Adrenal gland (tissue), 12 donors: ENCODE data around the gene RFX1. TPM values are rescaled to one million over a fixed set of nuclear protein-coding genes. Genes with fewer than 3 reads are reported as not detected.
"Not testable (repeated sequence)": the region's sequence is repeated elsewhere in the genome, so short reads cannot be mapped to it uniquely, and the experiment has no call there.

ENCODE experiments used
- DNase-seq, 7 donors: peaks; one replicate each; pipeline ENCODE4 v3.0.0-alpha.2; 2019 to 2020
- H3K27ac ChIP-seq, 5 donors: fragments of 200-600 bp; sonication (generic) in 4 of 5; 1 replicate in 3 of 5; 2 replicates in 2 of 5; pipeline versions ENCODE4 v1.5.1 to v1.8.0; 2016 to 2020; ENCODE audit warnings: mild to moderate bottlenecking in 1 of 5
- H3K27me3 ChIP-seq: fragments of 200-600 bp; 2 replicates; pipeline ENCODE4 v1.8.0; 2021
- H3K36me3 ChIP-seq, 2 donors: fragments of 200-600 bp; replicated peaks in 1 of 2; 1 replicate in 1 of 2; 2 replicates in 1 of 2; pipeline versions ENCODE4 v1.5.1 to v1.8.0; 2018 to 2022
- H3K4me1 ChIP-seq, 2 donors: fragments of 200-600 bp; replicated peaks in 1 of 2; 1 replicate in 1 of 2; 2 replicates in 1 of 2; pipeline versions ENCODE4 v1.5.1 to v1.8.0; 2018 to 2021
- H3K4me3 ChIP-seq, 4 donors: fragments of 200-600 bp; sonication (generic) in 3 of 4; one replicate each; pipeline ENCODE4 v1.5.1; 2016 to 2018
- H3K9me3 ChIP-seq, 3 donors: fragments of 200-600 bp; sonication (generic) in 1 of 3; replicated peaks in 1 of 3; 1 replicate in 2 of 3; 2 replicates in 1 of 3; pipeline versions ENCODE4 v1.5.1 to v1.8.0; 2016 to 2021
- POLR2A ChIP-seq, 2 donors: fragments of 450-650 bp; IDR thresholded peaks; one replicate each; pipeline ENCODE4 v1.6.1; 2017; ENCODE audit warnings: antibody characterized with exemption in 2 of 2, mild to moderate bottlenecking in 2 of 2, moderate library complexity in 1 of 2
- WGBS, 4 donors: extraction: QIAGEN DNeasy Blood & Tissue Kit in 2 of 4; methylation state at CpG; one replicate each; pipeline versions ENCODE4 v1.1.5 to v1.1.7; 2013 to 2017; 5-methylcytosine and 5-hydroxymethylcytosine counted together
- intact Hi-C, 2 donors: fragments of 100-400 bp; cut with DNase I; formaldehyde crosslinking; loops; one replicate each; pipeline versions ENCODE4 v1.14.1 to v1.15.0; 2022 to 2023
- polyA plus RNA-seq, 3 donors: library from polyadenylated mRNA; stranded (reverse); fragments of 200-250 nt in 2 of 3; fragments of 350-450 nt in 1 of 3; fragmentation: Illumina TruSeq in 1 of 3; extraction: RNeasy Lipid Tissue Mini Kit (QIAGEN cat#74804) in 1 of 3; gene quantifications; one replicate each; pipeline ENCODE4 v1.2.3, GENCODE V29; 2013 to 2014
- total RNA-seq, 9 donors: library from RNA; depleted of rRNA in 4 of 9; stranded (reverse); fragments of >200 nt in 4 of 9; fragments of 120-200 nt in 1 of 9; fragmentation: NEBNext Ultra II Directional in 1 of 9; extraction: Animal tissue kit (Norgen Biotek cat#: 25700) in 1 of 9; gene quantifications; one replicate each; pipeline versions ENCODE4 v1.1.0 to v1.2.4, GENCODE V29; 2013 to 2023
- TF ChIP-seq, protein P1 (sequence below), 6 experiments: fragments of 450-650 bp in 4 of 6; fragments of 200-600 bp in 2 of 6; sonication (generic) in 1 of 6; IDR thresholded peaks; 1 replicate in 5 of 6; 2 replicates in 1 of 6; pipeline versions ENCODE4 v1.5.1 to v1.8.0; 2016 to 2021; ENCODE audit warnings: antibody characterized with exemption in 6 of 6, mild to moderate bottlenecking in 2 of 6, moderate library complexity in 1 of 6
- donor health status: healthy with polysubstance abuse.
- donor health status: Bipolar disorder and iron deficiency.
- donor health status: DM: yes; HTN: yes; CAD: no.
- donor health status: DM: no; HTN: no; CAD: no.
- donor health status: DM: no; HTN: no; CAD: no.
- donor health status: DM: yes; HTN: yes; CAD: no.

The RFX1 gene
- total and polyA plus RNA-seq, 12 donors = 1.4 to 21.4 (median 7.0) TPM

DNA sequence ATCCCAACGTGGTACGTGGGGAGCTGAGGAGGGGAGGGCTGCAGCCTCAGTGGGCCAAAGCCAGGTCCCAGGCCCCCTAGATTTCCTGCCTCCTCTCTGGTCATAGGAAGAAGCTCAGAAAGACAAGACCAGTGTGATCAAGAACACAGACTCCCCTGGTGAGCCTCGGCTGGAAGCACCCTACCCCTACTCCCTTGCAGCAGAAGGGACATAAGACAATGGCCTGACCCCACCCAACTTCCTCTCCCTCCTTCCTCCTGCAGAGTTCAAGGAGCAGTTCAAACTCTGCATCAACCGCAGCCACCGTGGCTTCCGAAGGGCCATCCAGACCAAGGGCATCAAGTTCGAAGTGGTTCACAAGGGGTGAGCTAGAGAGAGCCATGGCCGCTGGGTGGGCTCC, 79.4 kb downstream of the RFX1 start:
- intact Hi-C loops = no loop called here
- peaks cover 0 to 45% of the 10 kb centered on the region in 2 donors for H3K36me3 ChIP-seq
- 47 to 88% (median 77%) methylated on average over 6 to 8 of the region's 8 CpGs for WGBS, 4 donors

DNA sequence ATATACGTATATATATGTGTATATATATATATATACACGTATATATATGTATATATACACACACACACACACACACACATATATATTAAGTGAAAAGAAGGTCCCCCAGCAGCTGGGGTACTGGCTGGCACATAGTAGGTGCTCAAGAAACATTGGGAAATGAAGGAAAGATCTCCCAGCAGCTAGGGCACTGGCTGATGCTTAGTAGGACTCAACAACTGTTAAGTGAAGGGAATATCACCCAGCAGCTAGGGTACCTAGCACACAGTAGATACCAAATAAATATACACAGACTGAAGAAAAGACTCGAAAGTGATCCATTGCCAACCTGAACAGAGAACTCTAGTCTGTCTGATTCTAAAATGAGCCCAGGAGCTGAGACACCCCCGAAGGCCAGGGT, 80.1 kb downstream of the RFX1 start:
- 87 to 90% (median 88%) methylated on average over 4 of the region's 4 CpGs for WGBS, 4 donors
- Histone ChIP-seq H3K27me3 (no peaks in the 10 kb centered on the region), H3K27ac (no peak overlapping the region), H3K4me3 (no peak overlapping the region), H3K9me3 (no peaks in the 10 kb centered on the region), H3K36me3 (peaks cover 0 to 49% of the 10 kb centered on the region in 2 donors), H3K4me1 (no peaks in the 10 kb centered on the region)
- DNase-seq = no peak
- intact Hi-C loops = no loop called here
- no peak for TF ChIP-seq POLR2A (IDR thresholded peaks at IDR 0.05)
- TF ChIP-seq, protein P1, sequence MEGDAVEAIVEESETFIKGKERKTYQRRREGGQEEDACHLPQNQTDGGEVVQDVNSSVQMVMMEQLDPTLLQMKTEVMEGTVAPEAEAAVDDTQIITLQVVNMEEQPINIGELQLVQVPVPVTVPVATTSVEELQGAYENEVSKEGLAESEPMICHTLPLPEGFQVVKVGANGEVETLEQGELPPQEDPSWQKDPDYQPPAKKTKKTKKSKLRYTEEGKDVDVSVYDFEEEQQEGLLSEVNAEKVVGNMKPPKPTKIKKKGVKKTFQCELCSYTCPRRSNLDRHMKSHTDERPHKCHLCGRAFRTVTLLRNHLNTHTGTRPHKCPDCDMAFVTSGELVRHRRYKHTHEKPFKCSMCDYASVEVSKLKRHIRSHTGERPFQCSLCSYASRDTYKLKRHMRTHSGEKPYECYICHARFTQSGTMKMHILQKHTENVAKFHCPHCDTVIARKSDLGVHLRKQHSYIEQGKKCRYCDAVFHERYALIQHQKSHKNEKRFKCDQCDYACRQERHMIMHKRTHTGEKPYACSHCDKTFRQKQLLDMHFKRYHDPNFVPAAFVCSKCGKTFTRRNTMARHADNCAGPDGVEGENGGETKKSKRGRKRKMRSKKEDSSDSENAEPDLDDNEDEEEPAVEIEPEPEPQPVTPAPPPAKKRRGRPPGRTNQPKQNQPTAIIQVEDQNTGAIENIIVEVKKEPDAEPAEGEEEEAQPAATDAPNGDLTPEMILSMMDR (IDR thresholded peaks at IDR 0.05) = no peak

More for the DNA sequence above, 79.4 kb downstream of the RFX1 start:
- no peaks in the 10 kb centered on the region for H3K27me3 ChIP-seq
- DNase-seq = no peak
- TF ChIP-seq POLR2A (IDR thresholded peaks at IDR 0.05) = no peak
- TF ChIP-seq, protein P1 (IDR thresholded peaks at IDR 0.05) = no peak
- no peaks in the 10 kb centered on the region for H3K4me1 ChIP-seq
- H3K27ac ChIP-seq = no peak overlapping the region
- no peaks in the 10 kb centered on the region for H3K9me3 ChIP-seq
- no peak overlapping the region for H3K4me3 ChIP-seq

DNA sequence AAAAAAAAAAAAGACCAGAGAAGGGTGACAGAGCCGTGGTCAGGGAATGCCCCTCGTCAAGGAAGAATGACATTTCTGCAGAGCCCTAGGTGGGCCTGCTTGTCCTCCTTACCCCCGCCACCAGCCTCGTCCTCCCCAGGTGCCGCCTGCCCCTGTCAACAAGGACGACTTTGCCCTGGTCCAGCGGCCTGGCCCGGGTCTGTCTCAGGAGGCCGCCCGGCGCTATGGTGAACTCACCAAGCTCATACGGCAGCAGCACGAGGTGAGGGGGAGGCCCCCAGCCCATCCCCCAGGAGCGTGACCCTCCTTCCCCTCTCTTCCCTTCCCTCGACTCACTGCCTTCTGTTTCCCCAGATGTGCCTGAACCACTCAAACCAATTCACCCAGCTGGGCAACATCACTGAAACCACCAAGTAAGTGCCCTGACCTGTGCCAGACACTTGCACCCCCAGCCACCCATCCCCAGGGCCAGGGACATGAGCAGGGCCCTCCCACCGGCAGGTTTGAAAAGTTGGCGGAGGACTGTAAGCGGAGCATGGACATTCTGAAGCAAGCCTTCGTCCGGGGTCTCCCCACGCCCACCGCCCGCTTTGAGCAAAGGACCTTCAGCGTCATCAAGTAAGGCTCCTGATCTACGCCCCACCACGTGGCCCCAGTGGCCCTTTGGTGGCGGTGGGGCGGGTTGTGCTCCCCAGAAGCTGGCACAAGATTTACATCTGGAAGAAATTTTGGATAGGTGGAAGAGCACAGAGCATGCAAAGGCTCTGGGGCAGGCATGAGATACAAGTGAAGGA, 82.7 kb downstream of the RFX1 start:
- no peak for DNase-seq
- no peaks in the 10 kb centered on the region for H3K9me3 ChIP-seq
- no peaks in the 10 kb centered on the region for H3K27me3 ChIP-seq
- H3K36me3 ChIP-seq = peaks cover 0 to 69% of the 10 kb centered on the region in 2 donors
- H3K27ac ChIP-seq = no peak overlapping the region
- no peak for TF ChIP-seq POLR2A (IDR thresholded peaks at IDR 0.05)
- TF ChIP-seq, protein P1 (IDR thresholded peaks at IDR 0.05) = no peak
- H3K4me3 ChIP-seq = no peak overlapping the region
- no peaks in the 10 kb centered on the region for H3K4me1 ChIP-seq
- WGBS, 4 donors = 92 to 99% (median 96%) methylated on average over 17 to 28 of the region's 28 CpGs
- intact Hi-C loops = no loop called here

DNA sequence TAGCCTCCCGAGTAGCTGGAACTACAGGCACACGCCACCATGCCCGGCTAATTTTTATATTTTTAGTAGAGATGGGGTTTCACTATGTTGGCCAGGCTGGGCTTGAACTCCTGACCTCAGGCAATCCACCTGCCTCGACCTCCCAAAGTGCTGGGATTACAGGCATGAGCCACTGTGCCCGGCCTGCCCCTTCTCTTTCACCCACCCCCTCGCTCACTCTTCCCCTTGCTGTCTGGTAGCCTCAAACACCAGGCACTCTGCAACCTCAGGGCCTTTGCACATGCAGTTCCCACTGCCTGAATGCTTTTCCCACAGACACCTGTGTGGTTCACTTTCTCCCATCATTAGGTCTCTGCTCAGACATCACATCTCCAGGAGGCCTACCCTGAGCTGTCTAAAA, 84.0 kb downstream of the RFX1 start:
- DNase-seq, H3K9me3 ChIP-seq, H3K4me3 ChIP-seq, intact Hi-C loops, H3K27me3 ChIP-seq, H3K27ac ChIP-seq, H3K4me1 ChIP-seq: not testable (repeated sequence)
- WGBS, 4 donors = 95 to 98% (median 96%) methylated on average over 6 of the region's 6 CpGs
- peaks cover 0 to 70% of the 10 kb centered on the region in 2 donors for H3K36me3 ChIP-seq
